Gastroesophageal sphincter (tissue), 4 donors: ENCODE results near the gene CCDC3. TPM values are rescaled to one million over a fixed set of nuclear protein-coding genes. Genes with fewer than 3 reads are reported as not detected.

ENCODE experiments used
- ATAC-seq: fragments of 150-250 bp; one replicate; pipeline ENCODE4 v1.9.1; 2016; ENCODE audit warnings: mild to moderate bottlenecking, moderate library complexity
- H3K27ac ChIP-seq, 4 donors: fragments of 200-600 bp; sonication (generic) in 3 of 4; 1 replicate in 3 of 4; 2 replicates in 1 of 4; pipeline ENCODE4 v1.5.1; 2016 to 2019
- H3K27me3 ChIP-seq: fragments of 200-600 bp; sonication (generic); one replicate; pipeline ENCODE4 v1.5.1; 2019
- H3K36me3 ChIP-seq, 2 donors: fragments of 200-600 bp; sonication (generic); one replicate each; pipeline ENCODE4 v1.5.1; 2019; ENCODE audit warnings: control low read depth in 1 of 2
- H3K4me1 ChIP-seq, 3 donors: fragments of 200-600 bp; sonication (generic); 1 replicate in 2 of 3; 2 replicates in 1 of 3; pipeline ENCODE4 v1.5.1; 2016 to 2019; ENCODE audit warnings: control low read depth in 2 of 3
- H3K4me3 ChIP-seq, 2 donors: fragments of 200-600 bp; sonication (generic); one replicate each; pipeline ENCODE4 v1.5.1; 2019; ENCODE audit warnings: mild to moderate bottlenecking in 1 of 2, moderate library complexity in 1 of 2
- H3K9me3 ChIP-seq, 3 donors: fragments of 200-600 bp; sonication (generic); one replicate each; pipeline ENCODE4 v1.5.1; 2017 to 2019; ENCODE audit warnings: control low read depth in 2 of 3
- EP300 ChIP-seq: sonication (generic); formaldehyde crosslinking; IDR thresholded peaks from one replicate; pipeline ENCODE4 v1.6.1; 2017; ENCODE audit warnings: antibody characterized with exemption, mild to moderate bottlenecking
- POLR2A ChIP-seq, 2 donors: fragments of 450-650 bp; IDR thresholded peaks; one replicate each; pipeline ENCODE4 v1.6.1; 2017; ENCODE audit warnings: antibody characterized with exemption in 2 of 2, mild to moderate bottlenecking in 2 of 2, moderate library complexity in 1 of 2
- POLR2AphosphoS5 ChIP-seq: sonication (generic); formaldehyde crosslinking; IDR thresholded peaks from one replicate; pipeline ENCODE4 v1.6.1; 2017; ENCODE audit warnings: antibody characterized with exemption
- WGBS, 2 donors: methylation state at CpG; one replicate each; pipeline ENCODE4 v1.1.5; 2018; ENCODE audit warnings: low coverage in 1 of 2; 5-methylcytosine and 5-hydroxymethylcytosine counted together
- total RNA-seq, 4 donors: library from RNA; depleted of rRNA; stranded (reverse); fragments of >200 nt; gene quantifications; one replicate each; pipeline ENCODE4 v1.1.0, GENCODE V29; 2016
- TF ChIP-seq, protein P1 (sequence below), 4 experiments: fragments of 200-600 bp in 2 of 4; fragments of 450-650 bp in 2 of 4; sonication (generic) in 1 of 4; IDR thresholded peaks; one replicate each; pipeline ENCODE4 v1.5.1; 2017 to 2019; ENCODE audit warnings: antibody characterized with exemption in 4 of 4, mild to moderate bottlenecking in 2 of 4, moderate library complexity in 2 of 4

The CCDC3 gene
- total RNA-seq, 4 donors from 2014 or later: 12.2 to 66.1 (median 16.0) TPM

- Histone ChIP-seq H3K27ac (no peak overlapping the region), H3K9me3 (peaks cover 0 to 23% (median 0%) of the 10 kb centered on the region in 3 donors), H3K4me1 (no peaks in the 10 kb centered on the region), H3K27me3 (no peaks in the 10 kb centered on the region), H3K36me3 (no peaks in the 10 kb centered on the region), H3K4me3 (no peak overlapping the region)
- no peak for ATAC-seq
- TF ChIP-seq POLR2AphosphoS5: no peak
- TF ChIP-seq POLR2A (IDR thresholded peaks at IDR 0.05): no peak
- TF ChIP-seq, protein P1, sequence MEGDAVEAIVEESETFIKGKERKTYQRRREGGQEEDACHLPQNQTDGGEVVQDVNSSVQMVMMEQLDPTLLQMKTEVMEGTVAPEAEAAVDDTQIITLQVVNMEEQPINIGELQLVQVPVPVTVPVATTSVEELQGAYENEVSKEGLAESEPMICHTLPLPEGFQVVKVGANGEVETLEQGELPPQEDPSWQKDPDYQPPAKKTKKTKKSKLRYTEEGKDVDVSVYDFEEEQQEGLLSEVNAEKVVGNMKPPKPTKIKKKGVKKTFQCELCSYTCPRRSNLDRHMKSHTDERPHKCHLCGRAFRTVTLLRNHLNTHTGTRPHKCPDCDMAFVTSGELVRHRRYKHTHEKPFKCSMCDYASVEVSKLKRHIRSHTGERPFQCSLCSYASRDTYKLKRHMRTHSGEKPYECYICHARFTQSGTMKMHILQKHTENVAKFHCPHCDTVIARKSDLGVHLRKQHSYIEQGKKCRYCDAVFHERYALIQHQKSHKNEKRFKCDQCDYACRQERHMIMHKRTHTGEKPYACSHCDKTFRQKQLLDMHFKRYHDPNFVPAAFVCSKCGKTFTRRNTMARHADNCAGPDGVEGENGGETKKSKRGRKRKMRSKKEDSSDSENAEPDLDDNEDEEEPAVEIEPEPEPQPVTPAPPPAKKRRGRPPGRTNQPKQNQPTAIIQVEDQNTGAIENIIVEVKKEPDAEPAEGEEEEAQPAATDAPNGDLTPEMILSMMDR (IDR thresholded peaks at IDR 0.05): no peak
- no peak for TF ChIP-seq EP300
- WGBS, 2 donors: 88 to 89% methylated on average over 5 to 10 of the region's 10 CpGs
These were observed 15.4 kb upstream of the CCDC3 start for GRCh38 chr10:13016886-13017285.

DNA sequence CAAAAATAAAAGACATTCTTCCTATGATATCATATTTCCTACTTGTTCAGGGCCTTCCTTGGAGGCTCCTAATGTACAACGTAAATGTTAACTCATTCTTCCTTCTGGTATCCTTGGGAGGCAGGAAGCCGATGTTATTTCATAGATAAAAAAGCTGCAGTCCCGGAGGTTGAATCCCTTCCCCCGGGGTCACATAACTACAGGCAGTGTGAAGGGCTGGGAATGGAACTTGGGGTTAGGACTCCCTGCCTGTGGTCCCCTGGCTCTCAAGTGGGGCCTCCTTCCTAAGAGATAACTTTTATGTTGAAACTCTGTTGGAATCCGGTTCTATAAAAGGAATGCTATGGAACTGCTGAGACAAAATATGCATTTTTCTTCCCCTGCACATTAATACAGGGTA lies 14.9 kb upstream of the CCDC3 start:
- WGBS, 2 donors: 28 to 40% methylated on average over 3 to 5 of the region's 5 CpGs
- Histone ChIP-seq H3K4me1 (no peaks in the 10 kb centered on the region), H3K36me3 (no peaks in the 10 kb centered on the region), H3K27ac (no peak overlapping the region), H3K9me3 (peaks cover 0 to 26% (median 0%) of the 10 kb centered on the region in 3 donors), H3K27me3 (no peaks in the 10 kb centered on the region), H3K4me3 (no peak overlapping the region)
- TF ChIP-seq POLR2A (IDR thresholded peaks at IDR 0.05) (no peak), POLR2AphosphoS5 (no peak), EP300 (no peak)
- TF ChIP-seq, protein P1 (IDR thresholded peaks at IDR 0.05): no peak
- ATAC-seq: no peak

- Histone ChIP-seq H3K4me3 (no peak overlapping the region), H3K9me3 (no peaks in the 10 kb centered on the region), H3K36me3 (no peaks in the 10 kb centered on the region), H3K27ac (no peak overlapping the region), H3K27me3 (peaks cover 17% of the 10 kb centered on the region), H3K4me1 (peaks cover 0 to 22% (median 0%) of the 10 kb centered on the region in 3 donors)
- 50 to 56% methylated on average over 2 to 3 of the region's 3 CpGs for WGBS, 2 donors
- no peak for ATAC-seq
- TF ChIP-seq POLR2A (IDR thresholded peaks at IDR 0.05): no peak
These were observed 4.5 kb upstream of the CCDC3 start for GRCh38 chr10:13006037-13006436.

- no peak for ATAC-seq
- no peak overlapping the region for H3K4me3 ChIP-seq
- no peaks in the 10 kb centered on the region for H3K36me3 ChIP-seq
- H3K27me3 ChIP-seq: peaks cover 26% of the 10 kb centered on the region
- no peak for TF ChIP-seq EP300
- no peak for TF ChIP-seq POLR2AphosphoS5
- TF ChIP-seq, protein P1 (IDR thresholded peaks at IDR 0.05): no peak
- TF ChIP-seq POLR2A (IDR thresholded peaks at IDR 0.05): no peak
- no peak overlapping the region for H3K27ac ChIP-seq
- no peaks in the 10 kb centered on the region for H3K9me3 ChIP-seq
- H3K4me1 ChIP-seq: peaks cover 0 to 26% (median 0%) of the 10 kb centered on the region in 3 donors
- 74% methylated on average over 3 of the region's 3 CpGs; no CpG with 5 or more reads in 1 of the 2 donors for WGBS, 2 donors
These were observed 2.2 kb upstream of the CCDC3 start for GRCh38 chr10:13003759-13004158.

- no peaks in the 10 kb centered on the region for H3K9me3 ChIP-seq
- H3K27me3 ChIP-seq: peaks cover 26% of the 10 kb centered on the region
- TF ChIP-seq POLR2A (IDR thresholded peaks at IDR 0.05) (no peak), EP300 (no peak), POLR2AphosphoS5 (no peak)
- TF ChIP-seq, protein P1 (IDR thresholded peaks at IDR 0.05): no peak
- H3K27ac ChIP-seq: no peak overlapping the region
- H3K4me3 ChIP-seq: no peak overlapping the region
- ATAC-seq: no peak
- no peaks in the 10 kb centered on the region for H3K36me3 ChIP-seq
- peaks cover 0 to 26% (median 0%) of the 10 kb centered on the region in 3 donors for H3K4me1 ChIP-seq
These were observed 1.5 kb upstream of the CCDC3 start for GRCh38 chr10:13003004-13003403.
